Effector memory CD8-positive, alpha-beta T cell (primary cell): ENCODE data around the gene SELENOH.
A peak's percentile ranks its signal among the peaks of the same experiment; 100 is the strongest.

ENCODE experiments used
- ATAC-seq: fragments of 150-1000 bp; cut with Tn5 transposase; replicated peaks from 2 replicates; pipeline ENCODE4 v1.10.0; 2021; ENCODE audit warnings: mild to moderate bottlenecking, moderate library complexity
- DNase-seq, 3 experiments: peaks; one replicate each; pipeline ENCODE4 v3.0.0; 2021
- H3K27ac Mint-ChIP-seq, 2 donors: one replicate each; pipeline ENCODE4 v1.8.0; 2022; ENCODE audit warnings: mild to moderate bottlenecking in 2 of 2, mixed read lengths in 2 of 2, moderate library complexity in 2 of 2
- H3K27me3 Mint-ChIP-seq, 2 donors: one replicate each; pipeline ENCODE4 v1.8.0; 2022; ENCODE audit warnings: mixed read lengths in 2 of 2
- H3K36me3 Mint-ChIP-seq: one replicate; pipeline ENCODE4 v1.8.0; 2022; ENCODE audit warnings: mild to moderate bottlenecking, moderate library complexity, mixed read lengths; ENCODE audit not compliant: insufficient read depth
- H3K4me1 Mint-ChIP-seq, 2 donors: one replicate each; pipeline ENCODE4 v1.8.0; 2022; ENCODE audit warnings: low read depth in 2 of 2, mixed read lengths in 2 of 2
- H3K4me3 Mint-ChIP-seq, 2 donors: one replicate each; pipeline ENCODE4 v1.8.0; 2022; ENCODE audit warnings: mild to moderate bottlenecking in 2 of 2, mixed read lengths in 2 of 2, moderate library complexity in 2 of 2
- H3K9me3 Mint-ChIP-seq, 2 donors: one replicate each; pipeline ENCODE4 v1.8.0; 2022; ENCODE audit warnings: mixed read lengths in 2 of 2

SELENOH gene

GRCh38 chr11:57777969-57778317 is 36.7 kb downstream of the SELENOH start:
- no peaks in the 10 kb centered on the region for H3K36me3 Mint-ChIP-seq
- peaks cover 6 to 7% of the 10 kb centered on the region in 2 donors for H3K4me1 Mint-ChIP-seq
- ATAC-seq = no peak
- H3K27ac Mint-ChIP-seq = no peak overlapping the region
- no peaks in the 10 kb centered on the region for H3K9me3 Mint-ChIP-seq
- no peaks in the 10 kb centered on the region for H3K27me3 Mint-ChIP-seq
- no peak overlapping the region for H3K4me3 Mint-ChIP-seq
- DNase-seq = no peak

GRCh38 chr11:57778318-57779037 is 37.2 kb downstream of the SELENOH start:
- Mint-ChIP-seq H3K27me3 (no peaks in the 10 kb centered on the region), H3K4me3 (no peak overlapping the region), H3K9me3 (no peaks in the 10 kb centered on the region), H3K36me3 (no peaks in the 10 kb centered on the region), H3K27ac (no peak overlapping the region), H3K4me1 (peaks cover 6 to 7% of the 10 kb centered on the region in 2 donors)
- ATAC-seq = no peak
- DNase-seq = no peak

- Mint-ChIP-seq H3K27me3 (no peaks in the 10 kb centered on the region), H3K4me3 (no peak overlapping the region), H3K27ac (no peak overlapping the region), H3K4me1 (peaks cover 6 to 7% of the 10 kb centered on the region in 2 donors), H3K9me3 (no peaks in the 10 kb centered on the region), H3K36me3 (no peaks in the 10 kb centered on the region)
- ATAC-seq (no peak), DNase-seq (no peak)
Measured at GRCh38 chr11:57779276-57779675, 38.0 kb downstream of the SELENOH start.

DNA sequence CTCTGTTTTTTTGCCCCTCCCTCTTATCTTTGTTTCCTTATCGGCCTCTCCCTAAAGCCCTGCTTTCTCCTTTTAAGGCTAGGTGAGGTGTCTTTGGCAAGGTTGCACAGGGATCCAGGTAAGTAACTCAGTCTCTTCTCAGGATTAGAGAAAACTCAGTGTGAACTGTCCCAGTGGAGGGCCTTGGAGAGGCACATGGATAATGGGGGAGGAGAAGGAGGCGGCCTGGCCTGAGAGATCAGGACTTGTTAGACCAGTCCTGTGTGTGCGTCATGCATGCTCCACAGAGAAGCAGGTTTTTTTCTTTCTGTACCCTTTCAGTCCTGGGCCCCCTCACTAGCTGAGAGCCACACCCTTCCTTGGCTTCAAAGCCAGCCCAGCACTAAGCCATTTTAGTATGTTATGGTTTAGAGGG is 40.2 kb downstream of the SELENOH start:
- H3K27ac Mint-ChIP-seq = peak overlapping the region in 1 of 2 donors; percentile 24
- no peak for DNase-seq
- H3K36me3 Mint-ChIP-seq = no peaks in the 10 kb centered on the region
- no peaks in the 10 kb centered on the region for H3K27me3 Mint-ChIP-seq
- no peak for ATAC-seq
- H3K4me1 Mint-ChIP-seq = peaks cover 0 to 4% of the 10 kb centered on the region in 2 donors
- no peak overlapping the region for H3K4me3 Mint-ChIP-seq
- no peaks in the 10 kb centered on the region for H3K9me3 Mint-ChIP-seq

DNA sequence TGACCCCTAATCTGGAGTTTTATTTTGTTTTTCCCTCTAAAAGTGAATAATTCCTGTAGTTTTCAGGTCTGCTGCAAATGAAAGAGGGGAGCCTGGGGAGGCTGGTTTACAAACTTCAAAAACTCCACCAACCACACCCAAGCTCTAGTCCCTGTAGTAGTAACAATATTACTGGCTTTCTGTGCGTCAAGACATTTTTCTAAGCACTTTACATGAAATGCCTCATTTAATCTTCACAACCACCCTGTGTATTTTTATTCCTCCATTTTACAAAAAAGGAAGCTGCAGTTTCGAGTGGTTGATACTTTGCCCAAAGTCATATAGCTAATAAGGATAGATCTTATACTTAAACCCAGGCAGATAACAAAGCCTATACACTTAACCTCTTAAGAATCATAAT is 43.8 kb downstream of the SELENOH start:
- no peak overlapping the region for H3K27ac Mint-ChIP-seq
- no peaks in the 10 kb centered on the region for H3K9me3 Mint-ChIP-seq
- H3K36me3 Mint-ChIP-seq = no peaks in the 10 kb centered on the region
- no peak overlapping the region for H3K4me3 Mint-ChIP-seq
- no peak for DNase-seq
- ATAC-seq = no peak
- no peaks in the 10 kb centered on the region for H3K4me1 Mint-ChIP-seq
- no peaks in the 10 kb centered on the region for H3K27me3 Mint-ChIP-seq

GRCh38 chr11:57786436-57786835 is 45.1 kb downstream of the SELENOH start:
- H3K9me3 Mint-ChIP-seq = no peaks in the 10 kb centered on the region

GRCh38 chr11:57787006-57787604 is 45.8 kb downstream of the SELENOH start:
- no peak overlapping the region for H3K4me3 Mint-ChIP-seq
- no peak for ATAC-seq
- no peak for DNase-seq
- no peaks in the 10 kb centered on the region for H3K27me3 Mint-ChIP-seq
- peaks cover 3% of the 10 kb centered on the region for H3K36me3 Mint-ChIP-seq
- no peaks in the 10 kb centered on the region for H3K9me3 Mint-ChIP-seq
- H3K27ac Mint-ChIP-seq = no peak overlapping the region
- H3K4me1 Mint-ChIP-seq = peaks cover 9 to 11% of the 10 kb centered on the region in 2 donors

More at GRCh38 chr11:57786436-57786835, 45.1 kb downstream of the SELENOH start:
- H3K36me3 Mint-ChIP-seq = no peaks in the 10 kb centered on the region
- no peak overlapping the region for H3K4me3 Mint-ChIP-seq
- DNase-seq (no peak), ATAC-seq (no peak)
- H3K27me3 Mint-ChIP-seq = no peaks in the 10 kb centered on the region
- H3K4me1 Mint-ChIP-seq = peaks cover 2 to 6% of the 10 kb centered on the region in 2 donors
- no peak overlapping the region for H3K27ac Mint-ChIP-seq

DNA sequence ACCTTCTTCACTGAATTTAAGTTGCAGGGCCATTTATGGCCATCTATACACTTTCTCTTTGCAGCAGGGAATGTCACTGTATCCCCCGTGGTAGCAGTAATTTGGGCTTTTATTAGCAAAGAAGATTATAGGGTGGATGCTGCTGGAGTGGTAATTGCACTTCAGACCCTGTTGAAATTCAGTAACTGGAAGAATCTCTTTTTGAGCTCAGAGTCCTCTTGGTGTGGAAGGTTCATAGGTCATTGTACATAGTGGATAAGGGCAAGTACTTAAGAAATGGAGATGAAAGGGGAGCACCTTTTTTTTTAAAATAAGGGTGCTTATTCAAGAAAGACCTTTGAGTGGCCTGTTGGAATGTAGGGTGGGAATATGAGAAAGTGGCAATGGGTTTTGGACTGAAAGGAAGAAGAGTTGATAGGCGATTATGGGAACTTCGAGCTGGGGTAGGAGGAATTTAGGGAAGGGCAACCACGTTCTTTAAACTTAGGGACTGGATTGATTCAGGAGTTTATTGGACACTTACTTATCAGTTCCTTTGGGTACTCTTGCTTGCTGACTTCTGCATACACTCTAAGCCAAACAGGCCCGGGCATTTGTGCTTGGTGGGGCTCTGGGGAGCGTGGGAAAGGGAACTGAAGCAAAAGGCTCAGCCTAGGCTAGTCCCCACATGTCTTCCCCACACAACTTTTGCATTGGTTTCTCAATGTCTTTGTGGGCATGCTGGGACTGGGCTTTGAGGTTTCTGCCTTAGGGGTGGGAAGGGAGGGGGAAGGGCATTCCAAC is 46.8 kb downstream of the SELENOH start:
- Mint-ChIP-seq H3K27ac (no peak overlapping the region), H3K4me3 (no peak overlapping the region), H3K27me3 (no peaks in the 10 kb centered on the region), H3K4me1 (peaks cover 14 to 21% of the 10 kb centered on the region in 2 donors), H3K9me3 (no peaks in the 10 kb centered on the region), H3K36me3 (peaks cover 10% of the 10 kb centered on the region)
- ATAC-seq (no peak), DNase-seq (no peak)

- no peak for DNase-seq
- no peak for ATAC-seq
Measured at GRCh38 chr11:57788703-57789088, 47.4 kb downstream of the SELENOH start.

DNA sequence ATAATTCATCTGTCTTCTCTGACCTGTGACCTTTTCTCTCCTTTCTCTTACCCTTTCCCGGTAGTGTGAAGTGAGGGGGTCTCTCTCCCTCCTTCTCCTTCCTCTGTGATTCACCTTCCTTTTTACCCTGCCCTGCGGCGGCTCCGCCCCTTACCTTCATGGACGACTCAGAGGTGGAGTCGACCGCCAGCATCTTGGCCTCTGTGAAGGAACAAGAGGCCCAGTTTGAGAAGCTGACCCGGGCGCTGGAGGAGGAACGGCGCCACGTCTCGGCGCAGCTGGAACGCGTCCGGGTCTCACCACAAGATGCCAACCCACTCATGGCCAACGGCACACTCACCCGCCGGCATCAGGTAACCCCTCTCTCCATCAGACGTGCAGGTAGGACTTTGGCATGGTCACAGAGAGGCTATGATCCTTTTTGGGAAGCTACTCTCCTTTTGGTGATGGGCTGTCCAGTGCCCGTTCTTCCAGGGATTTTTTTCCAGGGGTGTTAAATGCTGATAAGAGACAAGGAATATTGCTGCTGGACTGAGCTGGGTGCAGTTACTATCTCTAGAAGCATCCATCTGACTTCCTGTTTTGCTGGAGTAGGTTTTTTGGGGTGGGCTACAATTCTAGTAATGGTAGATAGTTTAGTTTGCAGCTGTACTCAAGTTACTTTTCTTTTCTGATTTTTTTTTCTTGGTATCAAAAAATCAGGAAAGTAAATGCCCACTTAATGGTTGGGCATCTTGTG is 50.2 kb downstream of the SELENOH start:
- no peaks in the 10 kb centered on the region for H3K27me3 Mint-ChIP-seq
- H3K4me1 Mint-ChIP-seq = peaks cover 17 to 28% of the 10 kb centered on the region in 2 donors
- H3K4me3 Mint-ChIP-seq = peak overlapping the region; percentile 55 to 64
- peak overlapping the region; percentile 90 to 93 for H3K27ac Mint-ChIP-seq
- ATAC-seq (no peak), DNase-seq (no peak)
- H3K36me3 Mint-ChIP-seq = peaks cover 10% of the 10 kb centered on the region
- H3K9me3 Mint-ChIP-seq = no peaks in the 10 kb centered on the region

More at GRCh38 chr11:57788703-57789088, 47.4 kb downstream of the SELENOH start:
- H3K4me3 Mint-ChIP-seq = no peak overlapping the region
- H3K4me1 Mint-ChIP-seq = peaks cover 17 to 27% of the 10 kb centered on the region in 2 donors
- no peaks in the 10 kb centered on the region for H3K27me3 Mint-ChIP-seq
- H3K9me3 Mint-ChIP-seq = no peaks in the 10 kb centered on the region
- no peak overlapping the region for H3K27ac Mint-ChIP-seq
- peaks cover 10% of the 10 kb centered on the region for H3K36me3 Mint-ChIP-seq

DNA sequence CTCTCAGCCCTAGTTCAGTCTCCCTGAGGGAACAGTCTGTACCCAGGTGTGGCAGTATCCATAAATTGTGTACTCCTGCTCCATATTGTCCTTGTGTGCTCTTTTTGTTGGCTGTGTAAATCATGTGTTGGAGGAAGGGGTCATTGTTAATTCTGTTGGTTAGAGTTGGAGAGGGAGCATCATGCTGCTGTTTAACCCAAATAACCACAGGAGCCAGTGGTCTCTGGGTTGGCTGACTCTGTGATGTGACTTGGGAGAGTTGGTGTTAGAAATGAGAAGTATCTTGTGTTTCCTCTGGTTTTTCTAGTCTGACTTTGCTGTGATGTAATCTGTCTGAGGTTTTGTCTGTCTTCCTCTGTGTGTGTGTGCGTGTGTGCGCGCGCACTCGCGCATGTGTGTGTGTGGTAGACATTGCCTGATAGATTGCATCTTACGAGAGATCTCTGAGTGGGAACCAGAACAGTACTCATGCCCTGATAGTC is 50.8 kb downstream of the SELENOH start:
- no peaks in the 10 kb centered on the region for H3K9me3 Mint-ChIP-seq
- no peaks in the 10 kb centered on the region for H3K27me3 Mint-ChIP-seq
- H3K4me1 Mint-ChIP-seq = peaks cover 17 to 28% of the 10 kb centered on the region in 2 donors
- ATAC-seq (peak; percentile 94), DNase-seq (peak; percentile 75 to 78 (median 78))
- H3K27ac Mint-ChIP-seq = peak overlapping the region; percentile 90 to 93
- H3K4me3 Mint-ChIP-seq = peak overlapping the region; percentile 55 to 64
- H3K36me3 Mint-ChIP-seq = peaks cover 10% of the 10 kb centered on the region

- H3K27me3 Mint-ChIP-seq = no peaks in the 10 kb centered on the region
- no peak for DNase-seq
- peak; percentile 6 for ATAC-seq
- peak overlapping the region; percentile 90 to 93 for H3K27ac Mint-ChIP-seq
- H3K9me3 Mint-ChIP-seq = no peaks in the 10 kb centered on the region
- peaks cover 17 to 28% of the 10 kb centered on the region in 2 donors for H3K4me1 Mint-ChIP-seq
- peak overlapping the region; percentile 55 to 64 for H3K4me3 Mint-ChIP-seq
- peaks cover 10% of the 10 kb centered on the region for H3K36me3 Mint-ChIP-seq
Measured at GRCh38 chr11:57792870-57793269, 51.6 kb downstream of the SELENOH start.
